Hair follicular keratinocyte (primary cell): ENCODE measurements around the gene ITLN2. TPM values are rescaled to one million over a fixed set of nuclear protein-coding genes. Genes with fewer than 3 reads are reported as not detected.

Experiments
- total RNA-seq: library from RNA; depleted of rRNA; stranded (reverse); fragments of >200 nt; gene quantifications from 2 replicates; pipeline ENCODE4 v1.2.3, GENCODE V29; 2015

The ITLN2 gene
- not detected in 2 replicates for total RNA-seq

DNA sequence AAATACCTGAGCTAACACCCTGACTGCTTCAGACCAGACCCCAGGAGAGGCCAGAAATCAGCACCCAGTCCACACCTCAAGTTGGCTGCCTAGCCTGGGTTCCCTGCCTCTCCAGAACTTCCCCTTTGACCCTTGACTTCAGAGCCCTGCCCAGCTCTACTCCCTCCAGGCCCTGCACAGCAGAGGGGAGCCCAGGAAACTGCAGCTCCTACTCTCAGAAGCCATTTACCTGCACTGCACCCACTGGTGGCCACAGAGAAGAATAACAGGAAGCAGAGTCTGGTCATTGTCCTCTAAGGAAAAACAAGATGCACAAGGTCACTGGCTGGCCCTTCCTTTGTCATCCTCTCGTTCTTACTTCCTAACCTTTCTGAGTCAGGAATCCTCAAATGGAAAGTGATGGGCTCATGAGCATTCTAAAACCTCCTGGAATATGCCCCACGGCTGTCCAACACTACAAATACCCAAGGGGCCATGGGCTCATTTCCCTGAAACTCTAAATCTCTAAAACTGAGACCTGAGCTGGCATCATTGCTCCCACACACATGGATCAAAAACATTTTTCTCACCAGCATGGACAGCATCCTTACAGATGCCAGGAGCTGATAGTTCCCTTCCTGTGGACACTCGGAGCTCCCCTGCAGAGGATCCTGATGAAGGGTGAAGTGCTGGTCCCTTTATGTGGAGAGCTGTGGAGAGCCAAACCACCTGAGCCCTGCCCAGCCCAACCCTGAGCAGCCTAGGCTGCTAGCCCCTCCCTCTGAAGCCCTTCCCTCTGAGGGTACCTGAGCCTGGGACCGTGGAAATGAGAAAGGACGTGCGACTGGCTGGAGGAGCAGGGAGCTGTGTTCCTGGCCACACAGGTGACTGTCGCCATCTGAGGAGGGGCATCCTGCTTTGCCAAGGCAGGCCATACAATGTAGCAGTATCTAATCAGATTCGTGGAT, at the start of gene ITLN2:
TSS of gene ITLN2 (minus strand) at position 652 of the 947 bp plus-strand sequence. CDS start at position 584, 68 bp downstream.

Other genes starting within 250 kb of the ITLN2 start
- not detected in 2 replicates for gene CD48, start 243.0 kb downstream of the ITLN2 start, total RNA-seq
- gene SLAMF7, start 215.6 kb downstream of the ITLN2 start, total RNA-seq = 0.19 and 1.0 TPM in 2 replicates
- not detected in 2 replicates for gene LY9, start 158.6 kb downstream of the ITLN2 start, total RNA-seq
- not detected in 2 replicates for gene CD244, start 91.9 kb downstream of the ITLN2 start, total RNA-seq
- gene ITLN1, start 69.6 kb downstream of the ITLN2 start, total RNA-seq = not detected in 2 replicates
- gene F11R, start 66.3 kb upstream of the ITLN2 start, total RNA-seq = 97.3 and 126 TPM in 2 replicates
- 123 and 299 TPM in 2 replicates for gene TSTD1, start 84.2 kb upstream of the ITLN2 start, total RNA-seq
- 20.1 and 30.0 TPM in 2 replicates for gene USF1, start 91.2 kb upstream of the ITLN2 start, total RNA-seq
- gene ARHGAP30, start 115.1 kb upstream of the ITLN2 start, total RNA-seq = not detected in 2 replicates
- gene NECTIN4, start 134.7 kb upstream of the ITLN2 start, total RNA-seq = 0.23 and 2.9 TPM in 2 replicates
- 0.68 and 2.7 TPM in 2 replicates for gene KLHDC9, start 143.6 kb upstream of the ITLN2 start, total RNA-seq
- gene PFDN2, start 163.2 kb upstream of the ITLN2 start, total RNA-seq = 71.9 and 125 TPM in 2 replicates
- 39.4 and 42.0 TPM in 2 replicates for gene NIT1, start 163.3 kb upstream of the ITLN2 start, total RNA-seq
- gene DEDD, start 177.9 kb upstream of the ITLN2 start, total RNA-seq = 21.9 and 23.2 TPM in 2 replicates
- 48.9 and 74.6 TPM in 2 replicates for gene UFC1, start 199.2 kb upstream of the ITLN2 start, total RNA-seq
- gene USP21, start 204.7 kb upstream of the ITLN2 start, total RNA-seq = 7.7 and 8.5 TPM in 2 replicates
- gene PPOX, start 211.6 kb upstream of the ITLN2 start, total RNA-seq = 8.4 and 18.0 TPM in 2 replicates
- gene B4GALT3, start 222.7 kb upstream of the ITLN2 start, total RNA-seq = 36.7 TPM in 2 replicates
- 0.08 and 1.5 TPM in 2 replicates for gene ADAMTS4, start 244.2 kb upstream of the ITLN2 start, total RNA-seq
- 120 and 122 TPM in 2 replicates for gene NDUFS2, start 247.6 kb upstream of the ITLN2 start, total RNA-seq